ENCODE results near the gene KRTAP2-2.

Gene KRTAP2-2

DNA sequence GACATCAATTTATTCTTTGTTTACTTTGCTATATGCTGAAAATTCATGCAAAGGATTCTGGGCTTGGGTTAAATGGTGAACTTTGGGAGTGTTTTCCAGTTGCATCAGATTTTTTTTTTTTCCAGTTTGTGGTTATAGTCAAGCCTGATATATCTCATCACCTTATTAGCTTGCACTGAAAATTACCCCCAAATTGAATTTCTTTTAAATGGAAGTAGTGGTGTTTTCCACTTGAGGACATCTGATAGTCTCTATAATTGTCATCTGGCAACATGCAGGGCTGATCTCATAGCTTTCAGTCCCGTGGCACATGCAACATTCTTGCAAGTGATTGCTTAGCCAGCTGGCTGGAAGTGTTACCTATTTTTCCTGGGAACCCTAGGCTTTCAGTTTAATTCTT is 41.4 kb downstream of the KRTAP2-2 start:
- Histone ChIP-seq H3K4me3 (no peak overlapping the region), H3K4me1 (no peaks in the 10 kb centered on the region), H3K27ac (no peak overlapping the region), H3K36me3 (no peaks in the 10 kb centered on the region), H3K9me3 (no peaks in the 10 kb centered on the region), H3K27me3 (no peaks in the 10 kb centered on the region)
- DNase-seq: peak in 1 of 2 donors; percentile 31
- intact Hi-C loops (cut with DNase I; ENCODE audit: low total_unique reads): no loop called here
- no peak for TF ChIP-seq CTCF (IDR thresholded peaks at IDR 0.05)

GRCh38 chr17:41013181-41013580 is 41.8 kb downstream of the KRTAP2-2 start:
- intact Hi-C loops (cut with DNase I; ENCODE audit: low total_unique reads): no loop called here

DNA sequence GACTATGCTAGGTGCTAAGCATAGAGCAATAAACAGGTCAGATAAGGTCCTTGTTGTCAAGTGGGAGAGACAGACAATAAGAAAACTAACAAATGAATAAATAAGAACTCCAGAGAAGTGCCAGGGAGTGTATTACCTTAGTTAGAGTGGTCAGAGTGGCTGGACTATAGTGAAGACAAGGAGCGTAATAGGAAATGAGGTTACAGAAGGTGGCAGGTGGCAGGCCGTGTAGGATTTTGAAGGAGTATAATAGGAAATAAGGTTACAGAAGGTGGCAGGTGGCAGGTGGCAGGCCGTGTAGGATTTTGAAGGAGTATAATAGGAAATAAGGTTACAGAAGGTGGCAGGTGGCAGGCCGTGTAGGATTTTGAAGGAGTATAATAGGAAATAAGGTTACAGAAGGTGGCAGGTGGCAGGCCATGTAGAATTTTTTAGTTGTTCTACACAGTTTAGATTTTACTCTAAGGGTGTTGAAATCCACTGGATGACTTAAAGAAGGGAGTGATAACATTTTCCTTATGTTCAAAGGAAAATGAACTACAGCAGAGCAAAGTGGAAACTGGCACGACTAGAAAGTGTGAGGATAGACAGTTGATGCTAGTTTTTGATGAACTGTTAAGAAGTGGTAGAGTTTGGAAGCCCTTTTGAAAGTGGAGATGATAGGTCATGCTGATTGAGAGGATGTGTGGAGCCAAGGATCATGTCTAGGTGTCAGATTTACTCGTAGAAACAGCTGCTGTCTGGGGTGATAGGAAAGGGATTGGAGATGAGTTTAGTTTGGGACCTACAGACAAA is 42.5 kb downstream of the KRTAP2-2 start:
- DNase-seq: no peak
- intact Hi-C loops (cut with DNase I; ENCODE audit: low total_unique reads): no loop called here
- H3K36me3 ChIP-seq: no peaks in the 10 kb centered on the region
- no peak for TF ChIP-seq CTCF (IDR thresholded peaks at IDR 0.05)
- no peaks in the 10 kb centered on the region for H3K4me1 ChIP-seq
- H3K9me3 ChIP-seq: no peaks in the 10 kb centered on the region
- no peak overlapping the region for H3K4me3 ChIP-seq
- no peak overlapping the region for H3K27ac ChIP-seq
- H3K27me3 ChIP-seq: no peaks in the 10 kb centered on the region

More at GRCh38 chr17:41013181-41013580, 41.8 kb downstream of the KRTAP2-2 start:
- Histone ChIP-seq H3K4me3 (no peak overlapping the region), H3K27me3 (no peaks in the 10 kb centered on the region), H3K9me3 (no peaks in the 10 kb centered on the region), H3K27ac (no peak overlapping the region), H3K4me1 (no peaks in the 10 kb centered on the region), H3K36me3 (no peaks in the 10 kb centered on the region)
- no peak for TF ChIP-seq CTCF (IDR thresholded peaks at IDR 0.05)
- DNase-seq: no peak

DNA sequence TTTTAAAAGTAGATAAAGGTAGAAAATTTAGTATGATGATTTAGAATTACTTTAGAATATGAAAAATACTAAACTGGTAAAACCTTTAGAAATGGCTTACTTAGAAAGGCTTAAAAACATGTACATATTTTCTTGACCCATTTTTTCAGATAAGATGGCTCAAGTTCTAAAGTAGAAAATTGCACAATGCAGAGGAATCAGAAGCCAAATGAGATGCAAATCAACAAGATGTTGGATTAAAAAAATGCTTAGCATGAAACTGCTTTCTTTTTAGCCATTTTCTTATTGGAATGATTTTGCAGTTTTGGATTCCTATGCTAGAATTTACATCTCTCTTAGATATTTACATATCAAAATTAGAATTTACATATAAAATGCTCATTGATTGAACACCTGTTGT is 44.6 kb downstream of the KRTAP2-2 start:
- H3K4me3 ChIP-seq: no peak overlapping the region
- no peaks in the 10 kb centered on the region for H3K36me3 ChIP-seq
- no peak for DNase-seq
- no peak overlapping the region for H3K27ac ChIP-seq
- H3K9me3 ChIP-seq: no peaks in the 10 kb centered on the region
- H3K4me1 ChIP-seq: no peaks in the 10 kb centered on the region
- TF ChIP-seq CTCF (IDR thresholded peaks at IDR 0.05): no peak
- no peaks in the 10 kb centered on the region for H3K27me3 ChIP-seq
- intact Hi-C loops (cut with DNase I; ENCODE audit: low total_unique reads): no loop called here

GRCh38 chr17:41009936-41010335 is 45.1 kb downstream of the KRTAP2-2 start:
- Histone ChIP-seq H3K36me3 (no peaks in the 10 kb centered on the region), H3K4me1 (no peaks in the 10 kb centered on the region), H3K27me3 (no peaks in the 10 kb centered on the region), H3K4me3 (no peak overlapping the region), H3K9me3 (no peaks in the 10 kb centered on the region), H3K27ac (no peak overlapping the region)
- TF ChIP-seq CTCF (IDR thresholded peaks at IDR 0.05): no peak
- DNase-seq: no peak
- intact Hi-C loops (cut with DNase I; ENCODE audit: low total_unique reads): no loop called here
